Measurements from ENCODE around the gene DGKD.

DNA sequence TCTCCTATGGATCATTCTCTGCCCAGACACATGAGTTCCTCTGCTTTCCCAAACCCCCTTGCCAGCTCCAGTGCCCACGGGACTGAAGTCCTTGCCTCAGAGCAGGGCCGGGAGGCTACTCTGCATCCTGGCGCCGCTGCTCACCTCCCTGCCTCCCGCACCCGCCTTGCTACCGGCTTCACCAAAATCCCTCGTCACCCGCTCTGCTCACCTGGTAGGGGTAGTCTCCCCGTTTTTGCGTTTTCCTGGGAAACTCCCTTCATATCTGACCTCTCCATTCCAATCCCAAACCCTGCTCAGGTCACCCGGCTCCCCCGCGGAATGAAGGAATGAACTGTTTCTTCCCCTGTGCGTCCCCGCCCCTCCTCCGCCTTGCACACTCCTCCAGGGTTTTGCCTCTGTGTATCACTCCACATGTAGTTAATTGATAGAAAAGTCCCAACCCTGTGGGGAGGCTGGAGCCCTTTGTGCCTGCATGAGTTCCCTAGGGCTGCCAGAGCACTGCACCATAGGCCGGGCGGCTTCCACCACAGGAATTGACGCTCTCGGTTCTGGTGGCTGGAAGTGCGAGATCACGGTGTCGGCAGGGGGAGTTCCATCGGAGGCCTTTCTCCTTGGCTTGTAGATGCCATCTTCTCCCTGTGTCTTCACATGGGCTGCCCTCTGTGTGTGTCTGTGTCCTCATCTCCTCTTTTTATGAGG, 2.0 kb upstream of the DGKD start:
- no peak for TF ChIP-seq EZH2phosphoT487 (IDR thresholded peaks at IDR 0.05; ENCODE audit: low read depth)
- TF ChIP-seq, protein P1, sequence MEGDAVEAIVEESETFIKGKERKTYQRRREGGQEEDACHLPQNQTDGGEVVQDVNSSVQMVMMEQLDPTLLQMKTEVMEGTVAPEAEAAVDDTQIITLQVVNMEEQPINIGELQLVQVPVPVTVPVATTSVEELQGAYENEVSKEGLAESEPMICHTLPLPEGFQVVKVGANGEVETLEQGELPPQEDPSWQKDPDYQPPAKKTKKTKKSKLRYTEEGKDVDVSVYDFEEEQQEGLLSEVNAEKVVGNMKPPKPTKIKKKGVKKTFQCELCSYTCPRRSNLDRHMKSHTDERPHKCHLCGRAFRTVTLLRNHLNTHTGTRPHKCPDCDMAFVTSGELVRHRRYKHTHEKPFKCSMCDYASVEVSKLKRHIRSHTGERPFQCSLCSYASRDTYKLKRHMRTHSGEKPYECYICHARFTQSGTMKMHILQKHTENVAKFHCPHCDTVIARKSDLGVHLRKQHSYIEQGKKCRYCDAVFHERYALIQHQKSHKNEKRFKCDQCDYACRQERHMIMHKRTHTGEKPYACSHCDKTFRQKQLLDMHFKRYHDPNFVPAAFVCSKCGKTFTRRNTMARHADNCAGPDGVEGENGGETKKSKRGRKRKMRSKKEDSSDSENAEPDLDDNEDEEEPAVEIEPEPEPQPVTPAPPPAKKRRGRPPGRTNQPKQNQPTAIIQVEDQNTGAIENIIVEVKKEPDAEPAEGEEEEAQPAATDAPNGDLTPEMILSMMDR (IDR thresholded peaks at IDR 0.05; ENCODE audit: low read depth, low read length), result no peak

Data from OCI-LY3 (cell line).